Nephron (organoid): ENCODE results near the gene CDH4.

Source experiments
- H3K27ac Mint-ChIP-seq, 3 experiments: 2 replicates each; pipeline ENCODE4 v1.8.0; 2020; ENCODE audit warnings: mixed read lengths in 3 of 3, mild to moderate bottlenecking in 2 of 3, moderate library complexity in 1 of 3
- H3K27me3 Mint-ChIP-seq: 2 replicates; pipeline ENCODE4 v1.8.0; 2021; ENCODE audit warnings: low read depth, mild to moderate bottlenecking, moderate library complexity, mixed read lengths
- H3K36me3 Mint-ChIP-seq: 2 replicates; pipeline ENCODE4 v1.8.0; 2020; ENCODE audit warnings: low read depth, mixed read lengths
- H3K4me1 Mint-ChIP-seq: 2 replicates; pipeline ENCODE4 v1.8.0; 2020; ENCODE audit warnings: mixed read lengths
- H3K4me3 Mint-ChIP-seq, 3 experiments: 2 replicates each; pipeline ENCODE4 v1.8.0; 2020; ENCODE audit warnings: mild to moderate bottlenecking in 3 of 3, mixed read lengths in 3 of 3, moderate library complexity in 2 of 3
- H3K9me3 Mint-ChIP-seq: 2 replicates; pipeline ENCODE4 v1.8.0; 2020; ENCODE audit warnings: mixed read lengths
- CTCF ChIP-seq, 3 experiments: fragments of 200-600 bp; sonication (generic); IDR thresholded peaks; one replicate each; pipeline ENCODE4 v1.5.0; 2021; ENCODE audit warnings: antibody characterized with exemption in 3 of 3; ENCODE audit not compliant: unreplicated experiment in 3 of 3

The CDH4 gene

GRCh38 chr20:61510778-61511330 is 258.8 kb downstream of the CDH4 start:
- Mint-ChIP-seq H3K27ac (no peak overlapping the region), H3K36me3 (no peaks in the 10 kb centered on the region), H3K4me1 (no peaks in the 10 kb centered on the region), H3K4me3 (no peak overlapping the region), H3K9me3 (no peaks in the 10 kb centered on the region), H3K27me3 (peaks cover 25% of the 10 kb centered on the region)
- no peak for TF ChIP-seq CTCF (IDR thresholded peaks at IDR 0.05; ENCODE audit: unreplicated experiment in 3 of 3)

GRCh38 chr20:61512475-61512874 is 260.4 kb downstream of the CDH4 start:
- H3K4me3 Mint-ChIP-seq: no peak overlapping the region
- no peaks in the 10 kb centered on the region for H3K9me3 Mint-ChIP-seq
- no peak for TF ChIP-seq CTCF (IDR thresholded peaks at IDR 0.05; ENCODE audit: unreplicated experiment in 3 of 3)
- H3K4me1 Mint-ChIP-seq: peaks cover 4% of the 10 kb centered on the region
- H3K27ac Mint-ChIP-seq: no peak overlapping the region
- H3K27me3 Mint-ChIP-seq: peaks cover 36% of the 10 kb centered on the region
- no peaks in the 10 kb centered on the region for H3K36me3 Mint-ChIP-seq

- no peaks in the 10 kb centered on the region for H3K9me3 Mint-ChIP-seq
- H3K4me3 Mint-ChIP-seq: no peak overlapping the region
- no peak overlapping the region for H3K27ac Mint-ChIP-seq
- H3K27me3 Mint-ChIP-seq: peaks cover 33% of the 10 kb centered on the region
- H3K4me1 Mint-ChIP-seq: peaks cover 4% of the 10 kb centered on the region
- TF ChIP-seq CTCF (IDR thresholded peaks at IDR 0.05; ENCODE audit: unreplicated experiment in 3 of 3): no peak
- no peaks in the 10 kb centered on the region for H3K36me3 Mint-ChIP-seq
These were observed 261.3 kb downstream of the CDH4 start for GRCh38 chr20:61513124-61514017.

GRCh38 chr20:61514018-61514365 is 261.9 kb downstream of the CDH4 start:
- Mint-ChIP-seq H3K27me3 (peaks cover 39% of the 10 kb centered on the region), H3K36me3 (no peaks in the 10 kb centered on the region), H3K9me3 (no peaks in the 10 kb centered on the region), H3K4me1 (peaks cover 4% of the 10 kb centered on the region), H3K27ac (no peak overlapping the region), H3K4me3 (no peak overlapping the region)
- no peak for TF ChIP-seq CTCF (IDR thresholded peaks at IDR 0.05; ENCODE audit: unreplicated experiment in 3 of 3)

GRCh38 chr20:61514396-61514795 is 262.3 kb downstream of the CDH4 start:
- Mint-ChIP-seq H3K27me3 (peaks cover 36% of the 10 kb centered on the region), H3K4me3 (no peak overlapping the region), H3K9me3 (no peaks in the 10 kb centered on the region), H3K4me1 (peaks cover 4% of the 10 kb centered on the region), H3K27ac (peak overlapping the region; percentile 14 to 69 (median 53)), H3K36me3 (no peaks in the 10 kb centered on the region)
- no peak for TF ChIP-seq CTCF (IDR thresholded peaks at IDR 0.05; ENCODE audit: unreplicated experiment in 3 of 3)
